ENCODE results near the gene UGT1A6. TPM values are rescaled to one million over a fixed set of nuclear protein-coding genes. Genes with fewer than 3 reads are reported as not detected.

Gene UGT1A6
- total RNA-seq, 1 experiment from 2014 or later = 98.0 TPM

GRCh38 chr2:233789554-233789953 lies 96.9 kb downstream of the UGT1A6 start:
- no TSS peak for BruUV-seq (replicated peaks)
- CTCF ChIA-PET = no interaction called here
- Mint-ChIP-seq H3K9me3 (ENCODE audit: low read depth, unreplicated experiment) (peaks cover 6% of the 10 kb centered on the region), H3K36me3 (ENCODE audit: insufficient read depth, unreplicated experiment) (peaks cover 6% of the 10 kb centered on the region), H3K27ac (ENCODE audit: unreplicated experiment) (no peak overlapping the region), H3K4me1 (ENCODE audit: low read depth, unreplicated experiment) (no peaks in the 10 kb centered on the region), H3K27me3 (ENCODE audit: unreplicated experiment) (peaks cover 10% of the 10 kb centered on the region), H3K4me3 (ENCODE audit: low read depth, unreplicated experiment) (no peak overlapping the region)
- no peak for DNase-seq
- no peak for TF ChIP-seq CTCF (IDR thresholded peaks at IDR 0.05; ENCODE audit: unreplicated experiment)
- intact Hi-C loops (cut with micrococcal nuclease; ENCODE audit: unreplicated experiment) = no loop called here

- CTCF ChIA-PET = interaction anchor here (1.0 kb wide), 1 partner anchor 224 kb away, joined by 18 read pairs; no protein-coding TSS in a partner anchor
- H3K36me3 Mint-ChIP-seq (ENCODE audit: insufficient read depth, unreplicated experiment) = peaks cover 6% of the 10 kb centered on the region
- no peak overlapping the region for H3K27ac Mint-ChIP-seq (ENCODE audit: unreplicated experiment)
- BruUV-seq (replicated peaks) = no TSS peak
- intact Hi-C loops (cut with micrococcal nuclease; ENCODE audit: unreplicated experiment) = no loop called here
- no peaks in the 10 kb centered on the region for H3K4me1 Mint-ChIP-seq (ENCODE audit: low read depth, unreplicated experiment)
- no peak for TF ChIP-seq CTCF (IDR thresholded peaks at IDR 0.05; ENCODE audit: unreplicated experiment)
- no peak for DNase-seq
- peaks cover 2% of the 10 kb centered on the region for H3K9me3 Mint-ChIP-seq (ENCODE audit: low read depth, unreplicated experiment)
- H3K4me3 Mint-ChIP-seq (ENCODE audit: low read depth, unreplicated experiment) = no peak overlapping the region
- H3K27me3 Mint-ChIP-seq (ENCODE audit: unreplicated experiment) = peaks cover 10% of the 10 kb centered on the region
Measured at GRCh38 chr2:233791151-233791882, 98.6 kb downstream of the UGT1A6 start.

GRCh38 chr2:233791883-233792329 lies 99.2 kb downstream of the UGT1A6 start:
- Mint-ChIP-seq H3K36me3 (ENCODE audit: insufficient read depth, unreplicated experiment) (peaks cover 6% of the 10 kb centered on the region), H3K27me3 (ENCODE audit: unreplicated experiment) (peaks cover 10% of the 10 kb centered on the region), H3K4me3 (ENCODE audit: low read depth, unreplicated experiment) (no peak overlapping the region), H3K9me3 (ENCODE audit: low read depth, unreplicated experiment) (no peaks in the 10 kb centered on the region), H3K27ac (ENCODE audit: unreplicated experiment) (no peak overlapping the region), H3K4me1 (ENCODE audit: low read depth, unreplicated experiment) (no peaks in the 10 kb centered on the region)
- CTCF ChIA-PET = no interaction called here
- intact Hi-C loops (cut with micrococcal nuclease; ENCODE audit: unreplicated experiment) = no loop called here
- no TSS peak for BruUV-seq (replicated peaks)
- DNase-seq = no peak
- TF ChIP-seq CTCF (IDR thresholded peaks at IDR 0.05; ENCODE audit: unreplicated experiment) = no peak

- H3K27me3 Mint-ChIP-seq (ENCODE audit: unreplicated experiment) = peaks cover 10% of the 10 kb centered on the region
- H3K4me1 Mint-ChIP-seq (ENCODE audit: low read depth, unreplicated experiment) = no peaks in the 10 kb centered on the region
- peaks cover 6% of the 10 kb centered on the region for H3K36me3 Mint-ChIP-seq (ENCODE audit: insufficient read depth, unreplicated experiment)
- no peak overlapping the region for H3K27ac Mint-ChIP-seq (ENCODE audit: unreplicated experiment)
- no peak for DNase-seq
- no TSS peak for BruUV-seq (replicated peaks)
- intact Hi-C loops (cut with micrococcal nuclease; ENCODE audit: unreplicated experiment) = no loop called here
- TF ChIP-seq CTCF (IDR thresholded peaks at IDR 0.05; ENCODE audit: unreplicated experiment) = no peak
- CTCF ChIA-PET = no interaction called here
- H3K4me3 Mint-ChIP-seq (ENCODE audit: low read depth, unreplicated experiment) = no peak overlapping the region
- H3K9me3 Mint-ChIP-seq (ENCODE audit: low read depth, unreplicated experiment) = no peaks in the 10 kb centered on the region
Measured at GRCh38 chr2:233792720-233793119, 100.0 kb downstream of the UGT1A6 start.

Data from Calu3 (cell line).